Spleen (tissue), 11 donors: ENCODE measurements around the gene TMEM14B. TPM values are rescaled to one million over a fixed set of nuclear protein-coding genes. Genes with fewer than 3 reads are reported as not detected.

ENCODE experiments used
- DNase-seq: peaks from one replicate; pipeline ENCODE4 v3.0.0-alpha.2; 2020
- H3K27ac ChIP-seq, 8 donors: fragments of 200-600 bp; sonication (generic) in 7 of 8; 1 replicate in 4 of 8; 2 replicates in 4 of 8; pipeline versions ENCODE4 v1.5.0 to v1.8.0; 2016 to 2021; ENCODE audit warnings: inconsistent platforms in 4 of 8, mild to moderate bottlenecking in 4 of 8, moderate library complexity in 1 of 8
- H3K27me3 ChIP-seq, 7 donors: fragments of 200-600 bp; sonication (generic) in 6 of 7; replicated peaks in 1 of 7; 1 replicate in 4 of 7; 2 replicates in 3 of 7; pipeline versions ENCODE4 v1.5.0 to v1.8.0; 2016 to 2021; ENCODE audit warnings: inconsistent platforms in 3 of 7, mild to moderate bottlenecking in 1 of 7
- H3K36me3 ChIP-seq, 6 donors: fragments of 200-600 bp; sonication (generic) in 5 of 6; 1 replicate in 4 of 6; 2 replicates in 2 of 6; pipeline versions ENCODE4 v1.5.0 to v1.8.0; 2016 to 2021; ENCODE audit warnings: inconsistent platforms in 2 of 6
- H3K4me1 ChIP-seq, 6 donors: fragments of 200-600 bp; sonication (generic) in 5 of 6; 1 replicate in 3 of 6; 2 replicates in 3 of 6; pipeline versions ENCODE4 v1.5.0 to v1.8.0; 2016 to 2021; ENCODE audit warnings: inconsistent platforms in 3 of 6
- H3K4me3 ChIP-seq, 8 donors: fragments of 200-600 bp; sonication (generic) in 7 of 8; 1 replicate in 4 of 8; 2 replicates in 4 of 8; pipeline versions ENCODE4 v1.5.0 to v1.8.0; 2016 to 2021; ENCODE audit warnings: inconsistent platforms in 4 of 8, mild to moderate bottlenecking in 4 of 8, moderate library complexity in 2 of 8
- H3K9me3 ChIP-seq, 8 donors: fragments of 200-600 bp; sonication (generic) in 7 of 8; 1 replicate in 4 of 8; 2 replicates in 4 of 8; pipeline versions ENCODE4 v1.5.0 to v1.8.0; 2016 to 2021; ENCODE audit warnings: inconsistent platforms in 4 of 8
- POLR2A ChIP-seq, 3 donors: fragments of 450-650 bp; IDR thresholded peaks; one replicate each; pipeline ENCODE4 v1.5.1; 2017; ENCODE audit warnings: antibody characterized with exemption in 3 of 3, mild to moderate bottlenecking in 1 of 3
- POLR2AphosphoS5 ChIP-seq, 3 donors: sonication (generic); formaldehyde crosslinking; IDR thresholded peaks; one replicate each; pipeline ENCODE4 v1.5.1; 2017; ENCODE audit warnings: antibody characterized with exemption in 3 of 3
- WGBS, 5 donors: extraction: QIAGEN DNeasy Blood & Tissue Kit in 3 of 5; methylation state at CpG; one replicate each; pipeline versions ENCODE4 v1.1.5 to v1.1.7; 2013 to 2018; 5-methylcytosine and 5-hydroxymethylcytosine counted together
- intact Hi-C: fragments of 100-400 bp; cut with DNase I; formaldehyde crosslinking; loops from one replicate; pipeline ENCODE4 v1.15.0; 2023; ENCODE audit warnings: low total_unique reads
- polyA plus RNA-seq, 3 donors: library from polyadenylated mRNA; stranded (reverse); fragments of 200-250 nt; gene quantifications; one replicate each; pipeline ENCODE4 v1.2.1, GENCODE V29; 2013
- total RNA-seq, 7 donors: library from RNA; depleted of rRNA in 3 of 7; stranded (reverse); fragments of >200 nt in 3 of 7; fragmentation: NEBNext Ultra II Directional in 4 of 7; extraction: Animal tissue kit (Norgen Biotek cat#: 25700) in 4 of 7; gene quantifications; one replicate each; pipeline versions ENCODE4 v1.1.0 to v1.2.1, GENCODE V29; 2016 to 2021
- TF ChIP-seq, protein P1 (sequence below), 11 experiments: fragments of 200-600 bp in 7 of 11; fragments of 450-650 bp in 4 of 11; sonication (generic) in 4 of 11; IDR thresholded peaks in 8 of 11; conservative IDR thresholded peaks in 3 of 11; 1 replicate in 7 of 11; 2 replicates in 4 of 11; pipeline versions ENCODE4 v1.4.0 to v1.8.0; 2016 to 2021; ENCODE audit warnings: antibody characterized with exemption in 11 of 11, inconsistent platforms in 4 of 11, mild to moderate bottlenecking in 1 of 11
- donor health status: healthy with polysubstance abuse.
- donor health status: DM: no; HTN: no; CAD: no; lungs with moderate emphysema.
- donor health status: DM: no; HTN: no; CAD: no.
- donor health status: Bipolar disorder and iron deficiency.
- donor health status: healthy.
- donor health status: DM: no; HTN: no; CAD: no.
- donor health status: DM: yes; HTN: yes; CAD: no.

Gene TMEM14B
- total and polyA plus RNA-seq, 10 donors: 49.7 to 83.5 (median 59.5) TPM

DNA sequence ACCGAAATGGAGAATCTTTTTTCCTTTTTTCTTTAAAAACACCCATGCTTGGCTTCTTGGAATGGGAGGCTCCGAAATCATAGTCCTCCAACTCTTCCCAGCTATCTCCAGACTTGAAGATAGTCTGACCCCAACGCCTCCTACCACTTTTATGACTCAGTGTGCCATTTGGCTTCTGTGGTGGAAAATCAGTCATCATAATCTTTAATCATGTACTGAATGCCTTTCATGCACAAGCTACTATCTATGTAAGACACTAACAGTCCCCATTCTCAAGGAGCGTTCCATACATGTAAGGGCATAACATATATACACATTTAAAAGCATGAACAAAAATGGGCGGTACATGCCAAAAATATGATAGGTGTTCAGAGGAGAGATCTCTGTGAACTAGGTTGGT is 44.1 kb downstream of the TMEM14B start:
- Histone ChIP-seq H3K27ac (no peak overlapping the region), H3K27me3 (no peaks in the 10 kb centered on the region), H3K36me3 (peaks cover 0 to 26% (median 3%) of the 10 kb centered on the region in 6 donors), H3K9me3 (no peaks in the 10 kb centered on the region), H3K4me1 (no peaks in the 10 kb centered on the region), H3K4me3 (no peak overlapping the region)
- TF ChIP-seq, protein P1, sequence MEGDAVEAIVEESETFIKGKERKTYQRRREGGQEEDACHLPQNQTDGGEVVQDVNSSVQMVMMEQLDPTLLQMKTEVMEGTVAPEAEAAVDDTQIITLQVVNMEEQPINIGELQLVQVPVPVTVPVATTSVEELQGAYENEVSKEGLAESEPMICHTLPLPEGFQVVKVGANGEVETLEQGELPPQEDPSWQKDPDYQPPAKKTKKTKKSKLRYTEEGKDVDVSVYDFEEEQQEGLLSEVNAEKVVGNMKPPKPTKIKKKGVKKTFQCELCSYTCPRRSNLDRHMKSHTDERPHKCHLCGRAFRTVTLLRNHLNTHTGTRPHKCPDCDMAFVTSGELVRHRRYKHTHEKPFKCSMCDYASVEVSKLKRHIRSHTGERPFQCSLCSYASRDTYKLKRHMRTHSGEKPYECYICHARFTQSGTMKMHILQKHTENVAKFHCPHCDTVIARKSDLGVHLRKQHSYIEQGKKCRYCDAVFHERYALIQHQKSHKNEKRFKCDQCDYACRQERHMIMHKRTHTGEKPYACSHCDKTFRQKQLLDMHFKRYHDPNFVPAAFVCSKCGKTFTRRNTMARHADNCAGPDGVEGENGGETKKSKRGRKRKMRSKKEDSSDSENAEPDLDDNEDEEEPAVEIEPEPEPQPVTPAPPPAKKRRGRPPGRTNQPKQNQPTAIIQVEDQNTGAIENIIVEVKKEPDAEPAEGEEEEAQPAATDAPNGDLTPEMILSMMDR (IDR thresholded peaks at IDR 0.05 in 8 of 11, conservative IDR thresholded peaks at IDR 0.05 in 3 of 11): no peak
- TF ChIP-seq POLR2A (IDR thresholded peaks at IDR 0.05) (no peak), POLR2AphosphoS5 (IDR thresholded peaks at IDR 0.05) (no peak)
- intact Hi-C loops: no loop called here
- no peak for DNase-seq
- 93 to 99% (median 97%) methylated on average over 5 of the region's 5 CpGs for WGBS, 5 donors

- 89 to 94% (median 90%) methylated on average over 5 of the region's 5 CpGs for WGBS, 5 donors
- no peak for TF ChIP-seq POLR2A (IDR thresholded peaks at IDR 0.05)
- TF ChIP-seq, protein P1 (IDR thresholded peaks at IDR 0.05 in 8 of 11, conservative IDR thresholded peaks at IDR 0.05 in 3 of 11): no peak
- TF ChIP-seq POLR2AphosphoS5 (IDR thresholded peaks at IDR 0.05): no peak
Observed at GRCh38 chr6:10792101-10792500, 44.5 kb downstream of the TMEM14B start.

GRCh38 chr6:10793035-10793434 is 45.4 kb downstream of the TMEM14B start:
- 93 to 98% (median 94%) methylated on average over 3 of the region's 3 CpGs for WGBS, 5 donors
- intact Hi-C loops: no loop called here

More at GRCh38 chr6:10792101-10792500, 44.5 kb downstream of the TMEM14B start:
- H3K36me3 ChIP-seq: peaks cover 0 to 26% (median 3%) of the 10 kb centered on the region in 6 donors
- no peak for DNase-seq
- intact Hi-C loops: no loop called here
- no peak overlapping the region for H3K4me3 ChIP-seq
- H3K27ac ChIP-seq: no peak overlapping the region
- no peaks in the 10 kb centered on the region for H3K4me1 ChIP-seq
- no peaks in the 10 kb centered on the region for H3K9me3 ChIP-seq
- no peaks in the 10 kb centered on the region for H3K27me3 ChIP-seq

DNA sequence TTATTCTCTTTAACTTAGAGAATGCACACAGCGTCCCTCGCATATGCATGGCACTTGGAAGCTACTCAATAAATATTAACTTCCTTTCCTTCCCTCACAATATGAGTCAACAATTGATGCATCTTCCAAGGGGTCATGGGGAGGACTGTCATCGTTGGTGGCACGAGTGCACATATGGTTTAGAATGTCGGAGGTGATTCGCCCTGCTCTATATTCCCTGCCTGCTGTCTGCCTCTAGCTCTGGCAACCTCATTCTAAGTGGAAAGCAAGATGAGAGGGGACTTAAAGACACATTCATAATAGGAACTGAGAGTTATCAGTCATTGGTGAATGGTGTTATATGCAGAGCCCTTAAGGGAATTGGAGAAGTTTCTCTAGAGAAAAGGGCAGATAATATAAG is 46.1 kb downstream of the TMEM14B start:
- no peaks in the 10 kb centered on the region for H3K4me1 ChIP-seq
- DNase-seq: no peak
- peaks cover 0 to 26% (median 3%) of the 10 kb centered on the region in 6 donors for H3K36me3 ChIP-seq
- H3K27ac ChIP-seq: no peak overlapping the region
- no peaks in the 10 kb centered on the region for H3K27me3 ChIP-seq
- WGBS, 5 donors: 91 to 96% (median 94%) methylated on average over 6 of the region's 6 CpGs
- TF ChIP-seq, protein P1 (IDR thresholded peaks at IDR 0.05 in 8 of 11, conservative IDR thresholded peaks at IDR 0.05 in 3 of 11): no peak
- no peak for TF ChIP-seq POLR2A (IDR thresholded peaks at IDR 0.05)
- no peak for TF ChIP-seq POLR2AphosphoS5 (IDR thresholded peaks at IDR 0.05)
- no peaks in the 10 kb centered on the region for H3K9me3 ChIP-seq
- intact Hi-C loops: no loop called here
- no peak overlapping the region for H3K4me3 ChIP-seq

More at GRCh38 chr6:10793035-10793434, 45.4 kb downstream of the TMEM14B start:
- Histone ChIP-seq H3K36me3 (peaks cover 0 to 26% (median 3%) of the 10 kb centered on the region in 6 donors), H3K27ac (no peak overlapping the region), H3K4me1 (no peaks in the 10 kb centered on the region), H3K4me3 (no peak overlapping the region), H3K9me3 (no peaks in the 10 kb centered on the region), H3K27me3 (no peaks in the 10 kb centered on the region)
- TF ChIP-seq, protein P1 (IDR thresholded peaks at IDR 0.05 in 8 of 11, conservative IDR thresholded peaks at IDR 0.05 in 3 of 11): no peak
- TF ChIP-seq POLR2AphosphoS5 (IDR thresholded peaks at IDR 0.05): no peak
- TF ChIP-seq POLR2A (IDR thresholded peaks at IDR 0.05): no peak
- no peak for DNase-seq
